SU-DHL-6 (cell line): ENCODE measurements around the gene DCLK1.

Experiments used
- H2AFZ ChIP-seq: fragments of 200-600 bp; sonication (generic); 2 replicates; pipeline ENCODE4 v1.6.1; 2014; ENCODE audit warnings: low read depth, mild to moderate bottlenecking, moderate library complexity, mixed read lengths, antibody characterized with exemption, low read length; ENCODE audit not compliant: severe bottlenecking
- H3F3A ChIP-seq: fragments of 200-600 bp; shearing (Covaris generic); 2 replicates; pipeline ENCODE4 v1.6.0; 2016; ENCODE audit warnings: antibody characterized with exemption, mild to moderate bottlenecking; ENCODE audit not compliant: insufficient read depth
- H3K27ac ChIP-seq: fragments of 200-600 bp; sonication (generic); 2 replicates; pipeline ENCODE4 v1.5.1; 2016; ENCODE audit warnings: low read depth, mild to moderate bottlenecking, low read length, moderate library complexity, mixed read lengths
- H3K27me3 ChIP-seq: fragments of 200-600 bp; sonication (generic), shearing (Covaris generic); 2 replicates; pipeline ENCODE4 v1.6.0; 2014; ENCODE audit warnings: mild to moderate bottlenecking, low read length
- H3K36me3 ChIP-seq: fragments of 200-600 bp; sonication (generic); 2 replicates; pipeline ENCODE4 v1.6.1; 2014; ENCODE audit warnings: mild to moderate bottlenecking, low read length, mixed read lengths
- H3K4me2 ChIP-seq: fragments of 300-600, 200-600 bp; shearing (Covaris generic), sonication (generic); 2 replicates; pipeline ENCODE4 v1.6.0; 2014; ENCODE audit warnings: low read length, low read depth, mild to moderate bottlenecking; ENCODE audit not compliant: poor library complexity, severe bottlenecking
- H3K4me3 ChIP-seq: fragments of 200-600 bp; sonication (generic); 2 replicates; pipeline ENCODE4 v1.5.1; 2014; ENCODE audit warnings: antibody characterized with exemption, low read length, mild to moderate bottlenecking, mixed read lengths; ENCODE audit not compliant: insufficient read depth, poor library complexity, severe bottlenecking
- H3K79me2 ChIP-seq: fragments of 200-600 bp; sonication (generic); 2 replicates; pipeline ENCODE4 v1.6.1; 2014; ENCODE audit warnings: mild to moderate bottlenecking, low read length, moderate library complexity; ENCODE audit not compliant: insufficient read depth
- H3K9ac ChIP-seq: fragments of 200-600 bp; sonication (generic); 2 replicates; pipeline ENCODE4 v1.7.0; 2014; ENCODE audit warnings: mild to moderate bottlenecking, low read length
- H3K9me2 ChIP-seq: fragments of 200-600 bp; sonication (generic); replicated peaks from 2 replicates; pipeline ENCODE4 v1.6.1; 2014; ENCODE audit warnings: low read length; ENCODE audit not compliant: insufficient read depth
- H3K9me3 ChIP-seq: fragments of 200-600 bp; sonication (generic); 2 replicates; pipeline ENCODE4 v1.6.1; 2014; ENCODE audit warnings: low read length, mixed read lengths; ENCODE audit not compliant: insufficient read depth
- H4K20me1 ChIP-seq: fragments of 200-600 bp; sonication (generic); 2 replicates; pipeline ENCODE4 v1.6.1; 2014; ENCODE audit warnings: low read depth, mild to moderate bottlenecking, antibody characterized with exemption, low read length, moderate library complexity, mixed read lengths
- CTCF ChIP-seq: fragments of 200-600 bp; sonication (generic); IDR thresholded peaks from one replicate; pipeline ENCODE4 v1.5.1; 2017; ENCODE audit warnings: antibody characterized with exemption, mild to moderate bottlenecking, low read length, moderate library complexity; ENCODE audit not compliant: insufficient read depth, poor library complexity, severe bottlenecking
- EZH2phosphoT487 ChIP-seq: fragments of 200-600 bp; sonication (generic), shearing (Covaris generic); conservative IDR thresholded peaks from 2 replicates; pipeline ENCODE4 v1.6.1; 2018; ENCODE audit warnings: mild to moderate bottlenecking, antibody characterized with exemption, low read length, moderate library complexity, mixed read lengths

Gene DCLK1

GRCh38 chr13:36131222-36131930, at the start of gene DCLK1:
TSS of gene DCLK1 (minus strand) at chr13:36131382.
- Histone ChIP-seq H3F3A (no peaks in the 10 kb centered on the region), H3K36me3 (no peaks in the 10 kb centered on the region), H3K9me3 (no peaks in the 10 kb centered on the region), H3K27me3 (no peaks in the 10 kb centered on the region), H3K4me3 (no peak within 1 kb of the TSS), H3K9ac (no peak within 1 kb of the TSS), H3K4me2 (no peak within 1 kb of the TSS), H3K27ac (no peak within 1 kb of the TSS), H3K79me2 (no peaks in the 10 kb centered on the region), H4K20me1 (no peaks in the 10 kb centered on the region), H2AFZ (no peak within 1 kb of the TSS), H3K9me2 (no peaks in the 10 kb centered on the region)
- TF ChIP-seq EZH2phosphoT487 (no peak), CTCF (no peak)

- Histone ChIP-seq H3K9me3 (no peaks in the 10 kb centered on the region), H3K9me2 (no peaks in the 10 kb centered on the region), H3K4me3 (no peak overlapping the region), H3K27ac (no peak overlapping the region), H4K20me1 (no peaks in the 10 kb centered on the region), H3K36me3 (no peaks in the 10 kb centered on the region), H3K9ac (no peak overlapping the region), H2AFZ (no peak overlapping the region), H3K79me2 (no peaks in the 10 kb centered on the region), H3K27me3 (no peaks in the 10 kb centered on the region), H3F3A (no peaks in the 10 kb centered on the region), H3K4me2 (no peak overlapping the region)
- no peak for TF ChIP-seq EZH2phosphoT487
- no peak for TF ChIP-seq CTCF
Measured at GRCh38 chr13:36175621-36176020, 44.4 kb upstream of the DCLK1 start.

GRCh38 chr13:36174923-36175322, 43.7 kb upstream of the DCLK1 start:
- Histone ChIP-seq H3K9me2 (no peaks in the 10 kb centered on the region), H2AFZ (no peak overlapping the region), H3K9me3 (no peaks in the 10 kb centered on the region), H3K27ac (no peak overlapping the region), H3K79me2 (no peaks in the 10 kb centered on the region), H3K27me3 (no peaks in the 10 kb centered on the region), H3K9ac (no peak overlapping the region), H3F3A (no peaks in the 10 kb centered on the region), H4K20me1 (no peaks in the 10 kb centered on the region), H3K36me3 (no peaks in the 10 kb centered on the region), H3K4me2 (no peak overlapping the region), H3K4me3 (no peak overlapping the region)
- TF ChIP-seq EZH2phosphoT487 (no peak), CTCF (no peak)
